ENCODE measurements around the gene EMSY. TPM values are rescaled to one million over a fixed set of nuclear protein-coding genes. Genes with fewer than 3 reads are reported as not detected.

EMSY gene
- total and polyA plus RNA-seq, 7 donors, result 5.8 to 17.2 (median 12.7) TPM

DNA sequence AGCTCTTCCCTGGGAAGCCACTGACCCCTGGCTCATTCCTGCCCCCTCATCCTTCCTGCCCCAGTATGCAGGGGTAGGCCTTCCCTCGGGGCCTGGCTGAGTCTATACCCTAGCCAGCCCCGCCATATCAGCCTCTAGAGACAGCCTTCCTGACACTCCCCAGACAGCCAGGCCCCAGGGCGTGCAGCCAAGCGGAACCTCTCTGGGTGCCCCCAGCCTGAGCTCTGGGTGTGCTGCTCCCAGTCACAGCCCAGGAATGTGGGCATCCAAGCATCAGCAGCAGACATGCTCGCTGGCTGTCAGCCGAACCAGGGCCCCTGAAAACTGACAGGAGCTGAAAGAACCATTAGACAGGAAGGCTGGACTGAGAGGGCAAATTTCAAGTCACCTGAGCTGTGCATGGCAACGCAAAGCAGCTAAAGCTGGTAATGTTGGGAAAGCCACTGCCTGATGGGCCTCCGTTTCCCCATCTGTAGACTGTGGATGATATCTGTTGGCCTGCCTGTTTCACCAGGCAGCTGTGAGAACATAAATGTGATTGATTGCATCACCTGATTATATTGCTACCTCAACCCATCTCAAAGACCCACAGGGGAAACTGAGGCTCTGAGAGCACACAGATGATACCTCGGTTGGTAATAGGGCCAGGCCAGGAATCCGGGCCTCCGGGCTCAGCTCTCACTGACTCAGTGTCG, 132.6 kb downstream of the EMSY start:
- intact Hi-C loops (cut with DNase I), result no loop called here
- H3K4me1 ChIP-seq, result no peaks in the 10 kb centered on the region
- H3K4me3 ChIP-seq, result no peak overlapping the region
- H3K36me3 ChIP-seq (ENCODE audit: insufficient read depth in 1 of 2, low read depth in 1 of 2), result no peaks in the 10 kb centered on the region
- WGBS, 3 donors, result 84 to 85% (median 84%) methylated on average over 12 of the region's 12 CpGs
- ATAC-seq (no peak), DNase-seq (no peak)
- H3K27ac ChIP-seq, result peak overlapping the region; percentile 75
- TF ChIP-seq, protein P1, sequence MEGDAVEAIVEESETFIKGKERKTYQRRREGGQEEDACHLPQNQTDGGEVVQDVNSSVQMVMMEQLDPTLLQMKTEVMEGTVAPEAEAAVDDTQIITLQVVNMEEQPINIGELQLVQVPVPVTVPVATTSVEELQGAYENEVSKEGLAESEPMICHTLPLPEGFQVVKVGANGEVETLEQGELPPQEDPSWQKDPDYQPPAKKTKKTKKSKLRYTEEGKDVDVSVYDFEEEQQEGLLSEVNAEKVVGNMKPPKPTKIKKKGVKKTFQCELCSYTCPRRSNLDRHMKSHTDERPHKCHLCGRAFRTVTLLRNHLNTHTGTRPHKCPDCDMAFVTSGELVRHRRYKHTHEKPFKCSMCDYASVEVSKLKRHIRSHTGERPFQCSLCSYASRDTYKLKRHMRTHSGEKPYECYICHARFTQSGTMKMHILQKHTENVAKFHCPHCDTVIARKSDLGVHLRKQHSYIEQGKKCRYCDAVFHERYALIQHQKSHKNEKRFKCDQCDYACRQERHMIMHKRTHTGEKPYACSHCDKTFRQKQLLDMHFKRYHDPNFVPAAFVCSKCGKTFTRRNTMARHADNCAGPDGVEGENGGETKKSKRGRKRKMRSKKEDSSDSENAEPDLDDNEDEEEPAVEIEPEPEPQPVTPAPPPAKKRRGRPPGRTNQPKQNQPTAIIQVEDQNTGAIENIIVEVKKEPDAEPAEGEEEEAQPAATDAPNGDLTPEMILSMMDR (IDR thresholded peaks at IDR 0.05), result no peak
- H3K27me3 ChIP-seq (ENCODE audit: insufficient read depth in 3 of 3, low read length in 2 of 3), result no peaks in the 10 kb centered on the region
- no peaks in the 10 kb centered on the region for H3K9me3 ChIP-seq

DNA sequence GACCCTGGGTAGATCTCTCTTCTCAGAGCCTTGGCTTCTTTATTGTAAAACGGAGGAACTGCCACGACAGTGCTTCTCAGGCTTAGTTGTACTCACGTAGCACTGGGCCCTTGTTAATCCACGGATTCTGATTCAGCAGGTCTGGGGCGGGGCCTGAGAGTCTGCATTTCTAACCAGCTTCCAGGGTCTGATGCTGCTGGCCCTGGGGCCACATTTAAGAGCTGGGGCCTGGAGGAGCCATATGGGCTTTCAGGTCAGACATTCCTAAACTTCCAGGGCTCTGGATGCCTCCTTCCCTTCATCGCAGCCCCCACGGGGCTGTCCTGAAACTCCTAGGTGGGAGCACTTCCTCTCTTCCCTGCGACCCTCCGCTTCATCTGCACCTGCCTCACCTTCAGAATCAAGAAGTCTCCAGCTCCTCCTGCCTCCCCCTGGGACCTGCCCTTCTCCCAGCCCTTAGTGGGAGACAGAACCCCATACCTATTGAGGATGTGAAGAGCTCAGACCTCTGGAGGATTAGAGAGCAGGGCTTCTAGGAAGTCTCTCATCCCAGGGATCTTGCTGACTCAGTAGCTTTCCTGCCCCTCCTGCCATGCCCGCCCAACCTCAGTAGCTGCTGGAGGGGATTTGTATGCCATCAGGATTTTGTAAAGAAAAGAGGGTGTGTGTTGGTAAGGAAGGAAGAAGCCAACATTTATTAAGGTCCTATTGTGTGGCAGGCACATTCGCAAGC, 133.3 kb downstream of the EMSY start:
- no peaks in the 10 kb centered on the region for H3K27me3 ChIP-seq (ENCODE audit: insufficient read depth in 3 of 3, low read length in 2 of 3)
- no peaks in the 10 kb centered on the region for H3K36me3 ChIP-seq (ENCODE audit: insufficient read depth in 1 of 2, low read depth in 1 of 2)
- H3K9me3 ChIP-seq, result no peaks in the 10 kb centered on the region
- ATAC-seq, result no peak
- no peak for DNase-seq
- intact Hi-C loops (cut with DNase I), result loop anchor here in 1 of 2 donors (2.0 kb wide), 1 partner anchor 93 kb away; the partner anchor contains the start of gene LRRC32
- H3K4me1 ChIP-seq, result no peaks in the 10 kb centered on the region
- H3K27ac ChIP-seq, result peak overlapping the region; percentile 75
- H3K4me3 ChIP-seq, result no peak overlapping the region
- WGBS, 3 donors, result 76% methylated on average over 11 of the region's 11 CpGs
- TF ChIP-seq, protein P1 (IDR thresholded peaks at IDR 0.05), result no peak

DNA sequence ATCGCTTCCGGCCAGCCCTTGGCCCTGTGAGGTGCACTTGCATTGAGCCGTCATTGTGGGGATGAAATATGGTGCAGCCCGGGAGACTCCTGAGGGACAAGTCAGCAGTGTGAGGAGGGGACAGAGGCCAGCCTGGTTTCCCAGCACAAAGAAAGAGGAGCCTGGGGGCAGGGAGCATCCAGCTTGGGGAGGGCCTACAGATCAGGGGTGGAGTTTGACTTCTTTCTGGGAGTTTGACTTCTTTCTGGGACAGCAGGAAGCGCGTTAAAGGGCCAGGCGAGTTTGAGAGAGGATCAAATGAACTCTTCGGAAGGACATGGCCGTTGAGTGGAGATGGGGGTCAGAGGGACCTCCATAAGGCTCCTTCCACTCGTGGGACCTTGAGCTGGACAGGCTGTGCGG, 133.8 kb downstream of the EMSY start:
- peak; percentile 32 to 76 (median 72) for ATAC-seq
- intact Hi-C loops (cut with DNase I), result loop anchor here in 1 of 2 donors (2.0 kb wide), 1 partner anchor 92 kb away; the partner anchor contains the start of gene LRRC32

DNA sequence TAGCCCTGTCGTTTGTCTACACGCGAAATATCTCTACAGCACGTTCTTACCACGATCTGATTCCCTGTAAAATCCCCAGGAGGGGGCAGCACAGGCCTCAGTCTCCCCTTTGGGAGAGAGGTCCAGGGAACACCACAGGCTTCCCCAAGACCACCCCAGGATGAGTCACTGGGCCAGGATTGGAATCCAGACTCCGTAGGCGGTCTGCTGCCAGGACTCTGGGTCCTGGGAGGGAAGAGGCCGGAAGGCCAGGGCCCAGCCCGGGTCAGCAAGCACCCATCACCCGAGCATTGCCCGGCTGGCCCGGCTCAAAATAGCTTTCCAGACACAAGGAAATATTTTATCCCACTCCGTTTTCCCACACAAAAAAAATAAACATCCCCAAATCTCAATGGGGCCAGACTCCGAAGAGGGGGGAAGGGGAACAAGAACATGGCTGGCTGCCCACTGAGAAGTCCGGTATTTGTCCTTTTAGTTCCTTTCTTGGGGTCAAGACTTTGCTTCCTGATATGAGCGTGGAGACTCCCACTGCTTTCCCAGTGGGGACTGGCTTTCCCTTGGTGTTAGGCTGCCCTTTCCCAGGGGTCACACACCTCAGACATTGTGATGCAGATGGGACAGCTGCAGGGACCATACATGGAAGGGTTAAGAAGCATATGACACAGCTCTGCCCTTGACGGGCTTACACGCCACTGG, 134.4 kb downstream of the EMSY start:
- H3K4me3 ChIP-seq, result no peak overlapping the region

More for the DNA sequence above, 133.8 kb downstream of the EMSY start:
- H3K27ac ChIP-seq, result peak overlapping the region; percentile 75
- 40 to 51% (median 45%) methylated on average over 11 of the region's 11 CpGs for WGBS, 3 donors
- TF ChIP-seq, protein P1 (IDR thresholded peaks at IDR 0.05), result no peak
- peak; percentile 59 to 71 for DNase-seq
- no peak overlapping the region for H3K4me3 ChIP-seq
- H3K9me3 ChIP-seq, result no peaks in the 10 kb centered on the region
- no peaks in the 10 kb centered on the region for H3K4me1 ChIP-seq
- H3K27me3 ChIP-seq (ENCODE audit: insufficient read depth in 3 of 3, low read length in 2 of 3), result no peaks in the 10 kb centered on the region
- H3K36me3 ChIP-seq (ENCODE audit: insufficient read depth in 1 of 2, low read depth in 1 of 2), result no peaks in the 10 kb centered on the region

More for the DNA sequence above, 134.4 kb downstream of the EMSY start:
- Histone ChIP-seq H3K27ac (peak overlapping the region; percentile 75), H3K27me3 (ENCODE audit: insufficient read depth in 3 of 3, low read length in 2 of 3) (no peaks in the 10 kb centered on the region), H3K36me3 (ENCODE audit: insufficient read depth in 1 of 2, low read depth in 1 of 2) (no peaks in the 10 kb centered on the region), H3K4me1 (no peaks in the 10 kb centered on the region), H3K9me3 (no peaks in the 10 kb centered on the region)
- TF ChIP-seq, protein P1 (IDR thresholded peaks at IDR 0.05), result peak; percentile 11
- peak in 3 of 4 donors; percentile 60 to 72 (median 67) for ATAC-seq
- DNase-seq, result peak; percentile 51 to 70
- WGBS, 3 donors, result 44 to 59% (median 52%) methylated on average over 18 of the region's 18 CpGs
- intact Hi-C loops (cut with DNase I), result loop anchor here in 1 of 2 donors (2.0 kb wide), 1 partner anchor 92 kb away; the partner anchor contains the start of gene LRRC32
